ENCODE measurements around the gene MTUS2. TPM values are rescaled to one million over a fixed set of nuclear protein-coding genes. Genes with fewer than 3 reads are reported as not detected.

Gene MTUS2
- total and polyA plus RNA-seq, 10 donors: 0.20 to 3.2 (median 0.85) TPM

DNA sequence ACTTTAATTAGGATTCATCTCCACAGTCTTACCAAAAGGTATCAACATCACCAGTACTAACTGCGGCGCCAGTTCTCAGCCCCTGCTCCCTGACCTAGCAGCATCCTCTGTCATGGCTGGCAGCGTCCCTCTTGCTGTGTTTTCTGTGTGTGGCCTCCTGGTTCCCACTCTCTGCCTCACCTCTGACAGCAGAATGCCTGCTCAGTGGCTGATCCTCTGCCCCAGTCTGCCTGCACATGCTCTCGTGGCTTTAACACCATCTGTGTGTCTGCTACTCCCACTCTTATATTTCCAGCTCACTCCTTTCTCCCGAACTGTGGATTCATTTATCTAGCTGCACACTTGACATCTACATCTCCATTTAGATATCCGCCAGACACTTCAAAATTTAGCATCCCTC is 341.5 kb downstream of the MTUS2 start:
- no peak for DNase-seq
- H3K9me3 ChIP-seq: no peaks in the 10 kb centered on the region
- peaks cover 0 to 5% (median 0%) of the 10 kb centered on the region in 7 donors for H3K27me3 ChIP-seq (replicated peaks in 1 of 7)
- no peak overlapping the region for H3K27ac ChIP-seq
- no peaks in the 10 kb centered on the region for H3K4me1 ChIP-seq
- TF ChIP-seq, protein P1, sequence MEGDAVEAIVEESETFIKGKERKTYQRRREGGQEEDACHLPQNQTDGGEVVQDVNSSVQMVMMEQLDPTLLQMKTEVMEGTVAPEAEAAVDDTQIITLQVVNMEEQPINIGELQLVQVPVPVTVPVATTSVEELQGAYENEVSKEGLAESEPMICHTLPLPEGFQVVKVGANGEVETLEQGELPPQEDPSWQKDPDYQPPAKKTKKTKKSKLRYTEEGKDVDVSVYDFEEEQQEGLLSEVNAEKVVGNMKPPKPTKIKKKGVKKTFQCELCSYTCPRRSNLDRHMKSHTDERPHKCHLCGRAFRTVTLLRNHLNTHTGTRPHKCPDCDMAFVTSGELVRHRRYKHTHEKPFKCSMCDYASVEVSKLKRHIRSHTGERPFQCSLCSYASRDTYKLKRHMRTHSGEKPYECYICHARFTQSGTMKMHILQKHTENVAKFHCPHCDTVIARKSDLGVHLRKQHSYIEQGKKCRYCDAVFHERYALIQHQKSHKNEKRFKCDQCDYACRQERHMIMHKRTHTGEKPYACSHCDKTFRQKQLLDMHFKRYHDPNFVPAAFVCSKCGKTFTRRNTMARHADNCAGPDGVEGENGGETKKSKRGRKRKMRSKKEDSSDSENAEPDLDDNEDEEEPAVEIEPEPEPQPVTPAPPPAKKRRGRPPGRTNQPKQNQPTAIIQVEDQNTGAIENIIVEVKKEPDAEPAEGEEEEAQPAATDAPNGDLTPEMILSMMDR (IDR thresholded peaks at IDR 0.05 in 8 of 11, conservative IDR thresholded peaks at IDR 0.05 in 3 of 11): no peak
- TF ChIP-seq POLR2A (IDR thresholded peaks at IDR 0.05): no peak
- intact Hi-C loops (cut with DNase I; ENCODE audit: low total_unique reads): no loop called here
- no peaks in the 10 kb centered on the region for H3K36me3 ChIP-seq
- H3K4me3 ChIP-seq: no peak overlapping the region
- 65 to 78% (median 69%) methylated on average over 6 of the region's 6 CpGs for WGBS, 5 donors

DNA sequence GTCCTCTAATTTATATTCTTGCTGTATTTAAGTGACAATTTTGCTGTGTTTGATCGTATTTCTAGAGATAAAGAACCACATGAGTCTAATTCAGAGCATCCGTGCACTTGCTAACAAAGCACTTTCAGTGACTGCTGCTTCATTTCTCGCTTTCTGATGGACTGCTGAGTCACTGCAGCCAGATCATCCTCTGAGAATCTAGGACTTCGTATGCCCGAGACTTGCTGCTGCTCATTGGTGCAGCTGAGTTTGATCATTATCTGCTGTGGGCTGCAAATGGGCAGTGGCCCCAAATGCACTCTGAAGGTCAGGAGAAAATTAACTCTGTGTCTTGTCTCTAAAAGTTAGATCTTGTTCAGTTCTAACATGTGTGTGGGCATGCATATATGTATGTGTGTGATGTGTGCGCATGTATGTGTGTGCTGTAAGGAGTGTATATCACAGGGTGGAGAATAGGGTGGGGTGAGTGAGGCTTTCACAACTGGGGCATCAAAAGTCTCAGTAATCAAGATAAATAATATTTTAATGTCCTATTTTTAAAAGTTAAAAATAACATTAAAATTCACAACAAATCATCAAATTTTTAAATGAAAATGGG is 342.6 kb downstream of the MTUS2 start:
- WGBS, 5 donors: 56 to 72% (median 61%) methylated on average over 6 of the region's 6 CpGs
- TF ChIP-seq, protein P1 (IDR thresholded peaks at IDR 0.05 in 8 of 11, conservative IDR thresholded peaks at IDR 0.05 in 3 of 11): no peak
- TF ChIP-seq POLR2A (IDR thresholded peaks at IDR 0.05) (no peak), POLR2AphosphoS5 (IDR thresholded peaks at IDR 0.05) (no peak)

DNA sequence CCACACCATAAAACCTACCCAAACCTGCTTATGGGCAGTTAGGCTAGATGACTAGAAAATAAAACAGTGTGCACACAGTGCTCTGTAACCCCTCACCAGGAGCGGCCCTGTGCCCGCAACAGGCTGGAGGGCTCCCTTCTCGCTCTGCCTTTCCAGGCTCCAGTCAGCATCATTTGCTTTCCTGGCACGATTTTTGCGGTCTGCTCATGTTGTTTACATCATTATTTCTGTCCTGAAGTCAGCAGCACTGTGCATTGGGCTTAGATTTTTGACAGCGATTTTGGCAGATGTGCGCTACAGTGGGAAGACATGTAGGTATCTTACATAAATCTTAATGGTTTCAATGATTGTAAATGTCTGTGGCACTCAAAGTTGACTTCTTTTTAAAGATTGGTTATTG is 344.0 kb downstream of the MTUS2 start:
- Histone ChIP-seq H3K9me3 (no peaks in the 10 kb centered on the region), H3K36me3 (no peaks in the 10 kb centered on the region), H3K4me1 (no peaks in the 10 kb centered on the region), H3K27me3 (replicated peaks in 1 of 7) (no peaks in the 10 kb centered on the region), H3K27ac (no peak overlapping the region), H3K4me3 (no peak overlapping the region)
- TF ChIP-seq, protein P1 (IDR thresholded peaks at IDR 0.05 in 8 of 11, conservative IDR thresholded peaks at IDR 0.05 in 3 of 11): no peak
- no peak for TF ChIP-seq POLR2AphosphoS5 (IDR thresholded peaks at IDR 0.05)
- no peak for TF ChIP-seq POLR2A (IDR thresholded peaks at IDR 0.05)
- intact Hi-C loops (cut with DNase I; ENCODE audit: low total_unique reads): no loop called here
- DNase-seq: no peak
- WGBS, 5 donors: 82 to 97% (median 93%) methylated on average over 7 of the region's 7 CpGs

More for the DNA sequence above, 342.6 kb downstream of the MTUS2 start:
- Histone ChIP-seq H3K4me1 (no peaks in the 10 kb centered on the region), H3K36me3 (no peaks in the 10 kb centered on the region), H3K27ac (no peak overlapping the region), H3K4me3 (no peak overlapping the region), H3K27me3 (replicated peaks in 1 of 7) (peaks cover 0 to 5% (median 0%) of the 10 kb centered on the region in 7 donors), H3K9me3 (no peaks in the 10 kb centered on the region)
- no peak for DNase-seq
- intact Hi-C loops (cut with DNase I; ENCODE audit: low total_unique reads): no loop called here

DNA sequence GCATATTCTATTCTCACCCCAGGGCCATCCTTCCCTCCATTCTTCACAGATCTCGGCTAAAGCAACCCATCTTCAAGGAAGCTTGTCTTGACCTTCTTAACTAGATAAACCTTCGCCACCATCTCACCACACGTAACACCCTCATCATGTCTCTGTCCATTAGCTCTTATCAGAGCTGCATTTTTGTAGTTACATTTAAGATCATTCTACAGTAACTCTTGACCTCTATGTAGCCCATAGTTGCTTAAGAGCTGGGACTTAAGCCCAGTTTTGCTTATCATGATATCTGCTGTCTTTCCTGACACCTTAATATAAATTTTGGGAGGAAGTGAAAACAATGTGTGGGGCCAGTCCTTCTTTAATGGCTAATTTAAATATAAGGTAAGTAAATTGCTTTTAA is 345.1 kb downstream of the MTUS2 start:
- Histone ChIP-seq H3K36me3 (no peaks in the 10 kb centered on the region), H3K27ac (no peak overlapping the region), H3K4me1 (no peaks in the 10 kb centered on the region), H3K27me3 (replicated peaks in 1 of 7) (no peaks in the 10 kb centered on the region), H3K4me3 (no peak overlapping the region), H3K9me3 (no peaks in the 10 kb centered on the region)
- TF ChIP-seq, protein P1 (IDR thresholded peaks at IDR 0.05 in 8 of 11, conservative IDR thresholded peaks at IDR 0.05 in 3 of 11): no peak
- TF ChIP-seq POLR2A (IDR thresholded peaks at IDR 0.05): no peak
- TF ChIP-seq POLR2AphosphoS5 (IDR thresholded peaks at IDR 0.05): no peak
- WGBS, 5 donors: 80 to 96% (median 86%) methylated on average over 3 of the region's 3 CpGs
- DNase-seq: no peak
- intact Hi-C loops (cut with DNase I; ENCODE audit: low total_unique reads): no loop called here
